Head of caudate nucleus (tissue), 42 donors: ENCODE measurements around the gene KLHL36.
A peak's percentile ranks its signal among the peaks of the same experiment; 100 is the strongest.
"Not testable (repeated sequence)": the region's sequence is repeated elsewhere in the genome, so short reads cannot be mapped to it uniquely, and the experiment has no call there.

Experiments
- DNase-seq, 42 donors: peaks; one replicate each; pipeline versions ENCODE4 v3.0.0 to v3.0.0-alpha.2; 2020 to 2021; ENCODE audit warnings: mixed read lengths in 7 of 42
- intact Hi-C: fragments of 100-400 bp; cut with DNase I; formaldehyde crosslinking; loops from one replicate; pipeline ENCODE4 v1.15.0; 2022

Gene KLHL36

GRCh38 chr16:84614623-84614967 is 33.7 kb upstream of the KLHL36 start:
- intact Hi-C loops, result no loop called here

DNA sequence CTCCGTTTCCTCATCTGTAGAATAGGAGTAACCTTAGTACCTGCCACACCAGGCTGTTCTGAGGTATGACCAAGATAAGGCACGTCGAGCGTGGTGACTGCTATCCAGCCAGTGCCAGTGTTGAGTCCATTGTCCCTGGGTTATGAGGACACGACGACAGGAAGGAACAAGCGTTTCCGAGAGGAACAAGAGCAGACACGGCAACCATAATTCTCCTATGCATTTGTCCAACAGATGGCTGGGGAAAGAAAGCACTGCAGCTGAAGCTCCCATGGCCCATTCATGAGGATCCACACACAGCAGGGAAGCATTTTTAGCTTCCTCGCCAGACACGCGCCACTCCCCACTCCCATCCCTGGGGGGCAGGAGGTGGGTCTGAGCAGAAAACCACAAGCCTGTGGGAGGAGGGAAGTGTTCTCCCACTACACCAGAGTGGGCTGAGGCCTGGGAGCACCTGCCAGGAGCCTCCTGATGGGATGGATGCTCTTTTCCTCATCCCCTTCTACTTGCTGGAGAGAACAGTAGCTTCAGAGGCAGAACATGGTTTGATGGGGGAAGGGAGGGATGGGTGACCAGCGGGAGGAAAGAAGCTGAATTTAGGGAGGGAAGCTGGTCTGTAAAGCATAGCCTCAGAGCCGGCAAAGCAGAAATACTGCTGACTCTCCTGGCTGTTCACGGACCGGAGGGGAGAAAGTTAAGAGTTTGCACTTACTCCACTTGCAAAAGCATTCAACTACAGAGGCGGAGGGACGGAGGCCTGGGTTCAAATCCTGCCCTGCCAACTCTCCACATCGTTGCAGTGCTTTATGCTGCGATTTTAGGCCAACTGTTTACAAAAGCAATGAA is 33.1 kb upstream of the KLHL36 start:
- intact Hi-C loops, result no loop called here
- no peak for DNase-seq

More at GRCh38 chr16:84614623-84614967, 33.7 kb upstream of the KLHL36 start:
- DNase-seq, result no peak

- intact Hi-C loops, result no loop called here
- no peak for DNase-seq
Observed at GRCh38 chr16:84616515-84616914, 31.8 kb upstream of the KLHL36 start.

DNA sequence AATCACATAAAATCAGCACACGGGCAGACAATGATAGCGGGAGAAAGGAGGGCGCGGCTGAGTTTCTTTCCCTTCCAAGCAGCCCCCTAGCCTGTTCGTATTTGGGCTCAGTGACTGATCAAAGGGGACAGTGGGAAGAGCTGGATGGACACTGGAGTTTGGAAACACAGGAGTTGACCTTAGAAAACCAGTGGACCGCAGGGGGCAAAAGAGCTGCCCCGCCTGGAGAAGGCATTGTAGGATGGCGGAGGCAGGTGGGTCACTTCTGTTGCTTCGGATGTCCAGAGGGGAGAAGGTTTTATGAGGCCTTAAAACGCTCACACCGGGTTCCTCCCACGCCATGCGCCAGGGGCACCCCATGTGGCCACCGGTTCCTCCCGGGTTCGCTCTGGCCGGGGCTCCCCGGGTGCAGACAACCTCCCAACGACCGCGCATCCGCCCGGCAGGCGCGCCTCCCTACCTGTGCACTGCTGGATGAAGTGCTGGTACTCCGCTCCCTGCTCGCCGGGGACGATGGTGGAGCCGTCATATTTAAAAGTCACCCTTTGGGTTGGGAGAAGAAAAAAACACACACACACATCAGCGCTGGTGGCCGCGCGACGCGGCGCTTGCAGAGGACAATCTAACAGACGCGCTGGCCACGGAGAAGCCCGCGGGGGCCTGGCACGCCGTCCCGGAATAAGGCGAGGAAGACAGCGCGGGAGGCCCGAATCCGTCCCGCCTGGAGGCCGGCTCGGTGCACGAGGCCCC is 31.1 kb upstream of the KLHL36 start:
- intact Hi-C loops, result no loop called here
- peak in 4 of 42 donors; percentile 24 to 53 (median 36) for DNase-seq

DNA sequence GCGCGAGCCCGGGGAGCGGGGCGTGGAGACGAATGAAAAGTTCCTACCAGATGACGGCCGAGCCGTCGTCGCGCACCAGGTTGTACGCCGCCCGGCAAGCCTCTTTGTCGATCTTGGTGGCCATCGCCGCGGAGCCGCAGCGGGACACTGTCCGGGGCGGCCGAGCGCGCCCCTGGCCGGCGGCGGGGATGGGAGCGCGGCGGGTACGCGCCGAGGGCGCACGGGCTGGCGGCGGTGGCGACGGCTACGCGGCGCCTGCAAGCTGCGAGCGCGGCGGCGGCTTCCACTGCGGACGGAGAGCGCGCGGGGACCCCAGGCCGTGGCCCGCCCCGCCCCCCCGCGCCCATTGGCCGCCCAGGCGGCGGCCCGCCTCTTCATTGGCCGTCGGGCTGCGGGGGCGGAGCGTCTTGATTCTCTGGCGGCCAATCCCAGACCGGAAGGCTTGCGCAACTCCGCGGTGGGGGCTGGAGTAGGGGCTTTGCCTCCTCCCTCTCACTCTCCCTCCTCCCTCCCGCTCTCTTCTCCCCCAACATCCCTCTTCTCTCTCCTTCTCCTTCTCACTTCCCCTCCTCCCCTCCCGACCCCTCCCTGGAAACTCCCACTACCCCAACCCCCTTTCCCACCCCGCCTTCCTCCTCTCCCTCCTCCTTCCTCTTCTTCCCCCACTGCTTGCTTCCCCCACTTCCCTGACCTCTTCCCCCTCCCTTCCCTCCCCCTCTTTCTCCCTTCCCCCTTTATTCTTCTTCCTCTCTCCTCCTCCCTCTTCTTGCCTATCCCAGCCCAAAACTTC is 30.3 kb upstream of the KLHL36 start, which contains the start of gene COTL1:
TSS of gene COTL1 (minus strand) at position 288 of the 790 bp plus-strand sequence. CDS start at position 124, 164 bp downstream.
- intact Hi-C loops, result no loop called here
- DNase-seq, result peak; percentile 83 to 97 (median 94)

DNA sequence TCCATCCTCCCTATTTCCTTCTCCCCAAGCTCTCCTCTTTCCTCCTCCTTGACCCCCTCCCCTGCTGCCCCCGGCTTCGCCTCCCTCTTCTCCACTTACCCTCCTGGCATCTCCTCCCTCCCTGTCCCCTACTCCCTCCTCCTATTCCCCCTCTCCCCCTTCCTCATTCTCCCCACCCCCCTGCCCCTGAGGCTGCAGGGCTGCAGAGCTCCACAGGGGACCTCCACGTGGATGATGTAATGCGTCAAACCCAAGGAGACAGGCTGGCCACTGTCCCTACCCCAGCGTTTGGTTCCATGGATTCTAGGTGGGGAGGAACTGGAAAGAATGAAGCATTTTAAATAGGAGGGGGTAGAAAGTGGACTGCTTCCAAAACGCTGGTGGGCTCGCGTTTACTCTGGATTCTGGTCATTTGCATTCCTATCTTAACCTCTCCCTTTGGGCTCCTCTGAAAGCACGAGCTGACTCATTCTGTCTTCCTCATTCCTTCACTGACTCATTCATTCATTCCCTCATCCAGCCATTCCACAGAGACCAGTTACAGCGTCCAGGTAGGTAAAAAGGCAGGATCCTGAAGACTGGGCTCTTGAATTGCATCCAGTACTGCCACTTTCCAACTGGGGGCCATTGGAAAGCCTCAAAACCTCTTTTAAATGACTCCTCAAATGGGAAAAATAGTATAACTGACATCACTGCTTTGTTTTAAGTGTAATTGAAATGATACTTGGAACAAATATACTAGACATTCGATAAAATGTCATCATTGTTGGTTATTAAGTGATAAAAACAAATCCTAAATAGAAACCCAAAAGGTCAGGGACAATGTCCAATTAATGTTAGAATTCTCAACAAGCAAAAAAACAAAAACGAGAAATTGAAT is 29.5 kb upstream of the KLHL36 start:
- intact Hi-C loops, result no loop called here
- DNase-seq, result peak in 1 of 42 donors; percentile 59

DNA sequence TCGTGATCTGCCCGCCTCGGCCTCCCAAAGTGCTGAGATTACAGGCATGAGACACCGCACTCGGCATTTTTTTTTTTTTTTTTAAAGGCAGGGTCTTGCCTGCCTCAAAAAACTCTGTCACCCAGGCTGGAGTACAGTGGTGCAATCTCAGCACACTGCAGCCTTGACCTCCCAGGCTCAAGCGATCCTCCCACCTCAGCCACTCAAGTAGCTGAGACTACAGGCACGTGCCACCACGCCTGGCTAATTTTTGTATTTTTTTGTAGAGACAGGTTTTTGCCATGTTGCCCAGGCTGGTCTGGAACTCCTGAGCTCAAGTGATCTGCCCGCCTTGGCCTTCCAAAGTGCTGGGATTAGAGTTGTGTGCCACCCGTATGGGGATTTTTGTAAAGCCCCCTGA is 27.4 kb upstream of the KLHL36 start:
- not testable (repeated sequence) for DNase-seq
- intact Hi-C loops, result loop anchor here (10.0 kb wide), 1 partner anchor 104 kb away; no protein-coding TSS in a partner anchor

GRCh38 chr16:84625556-84625955 is 22.8 kb upstream of the KLHL36 start:
- no peak for DNase-seq
- intact Hi-C loops, result loop anchor here (10.0 kb wide), 1 partner anchor 99 kb away; no protein-coding TSS in a partner anchor

- intact Hi-C loops, result loop anchor here (10.0 kb wide), 1 partner anchor 97 kb away; no protein-coding TSS in a partner anchor
- no peak for DNase-seq
Observed at GRCh38 chr16:84628226-84628731, 20.0 kb upstream of the KLHL36 start.

DNA sequence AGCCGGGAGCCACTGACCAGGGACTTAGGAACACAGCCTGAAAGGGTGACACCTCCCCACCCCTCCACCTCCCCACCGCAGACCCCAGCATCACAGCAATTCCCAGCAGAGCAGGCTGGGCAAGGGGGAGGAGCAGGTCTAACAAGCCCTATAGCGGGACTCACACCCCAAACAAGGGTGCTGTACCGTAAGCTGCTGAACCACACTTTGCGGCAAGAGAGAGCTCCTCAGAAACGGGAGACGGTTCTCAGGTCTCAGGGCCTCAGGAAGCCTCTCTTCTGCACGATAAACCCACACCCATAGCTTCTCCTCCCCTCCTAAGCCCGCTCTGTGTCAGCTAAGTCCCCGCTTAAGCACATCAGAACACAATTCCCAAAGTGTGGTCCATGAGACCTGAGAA is 18.7 kb upstream of the KLHL36 start:
- intact Hi-C loops, result loop anchor here (10.0 kb wide), 1 partner anchor 95 kb away; no protein-coding TSS in a partner anchor
- DNase-seq, result no peak

- DNase-seq, result no peak
- intact Hi-C loops, result no loop called here
Observed at GRCh38 chr16:84630009-84630408, 18.3 kb upstream of the KLHL36 start.

GRCh38 chr16:84630446-84631152 is 17.7 kb upstream of the KLHL36 start:
- no peak for DNase-seq
- intact Hi-C loops, result no loop called here

GRCh38 chr16:84631153-84631466 is 17.2 kb upstream of the KLHL36 start:
- intact Hi-C loops, result no loop called here
- no peak for DNase-seq

DNA sequence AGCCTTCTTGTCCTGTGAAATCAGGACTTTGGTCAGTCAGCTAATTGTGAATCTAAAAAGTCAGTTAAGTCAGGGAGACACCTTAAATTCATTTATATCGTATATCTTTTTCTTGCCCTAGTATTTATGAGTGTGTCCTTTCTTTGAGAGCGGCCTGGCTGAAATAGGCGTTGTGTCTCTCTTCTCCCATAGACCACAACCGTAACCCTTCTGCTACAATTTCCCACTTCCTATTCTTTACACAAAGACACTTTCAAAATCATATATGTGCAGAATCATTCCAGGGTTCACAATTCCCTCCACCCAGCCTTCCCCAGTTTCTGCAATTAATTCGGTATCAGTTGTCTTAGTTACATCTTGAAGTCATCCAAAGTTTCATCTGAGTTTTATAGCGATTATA is 16.4 kb upstream of the KLHL36 start:
- intact Hi-C loops, result no loop called here
- no peak for DNase-seq

- intact Hi-C loops, DNase-seq: not testable (repeated sequence)
Observed at GRCh38 chr16:84632862-84633261, 15.4 kb upstream of the KLHL36 start.

DNA sequence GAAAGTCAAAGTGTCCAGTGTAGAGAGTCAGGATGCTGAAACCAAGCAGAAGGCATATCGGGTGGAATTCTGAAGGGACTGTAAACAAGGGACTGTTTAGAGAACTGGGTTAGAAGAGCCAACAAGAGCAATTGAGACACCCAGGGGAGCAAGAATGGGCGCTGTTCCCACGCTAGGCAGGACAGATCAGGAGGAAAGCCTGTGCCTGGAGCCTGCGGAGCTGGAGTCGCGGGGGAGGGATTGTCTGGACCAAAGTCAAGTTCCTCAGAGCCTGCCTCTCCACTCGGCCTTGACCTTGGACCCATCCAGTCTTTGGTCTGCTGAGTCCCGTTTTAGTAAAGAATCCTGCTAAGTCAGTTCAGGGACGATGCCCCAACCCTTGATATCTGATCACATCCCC is 14.7 kb upstream of the KLHL36 start:
- intact Hi-C loops, result no loop called here
- peak in 2 of 42 donors; percentile 28 to 42 for DNase-seq

- DNase-seq, result no peak
- intact Hi-C loops, result no loop called here
Observed at GRCh38 chr16:84635702-84636101, 12.6 kb upstream of the KLHL36 start.

- intact Hi-C loops, result no loop called here
- DNase-seq, result no peak
Observed at GRCh38 chr16:84637709-84638108, 10.6 kb upstream of the KLHL36 start.
